Glutamatergic neuron (in vitro differentiated cells): ENCODE data around the gene MMP23B. TPM values are rescaled to one million over a fixed set of nuclear protein-coding genes. Genes with fewer than 3 reads are reported as not detected.
A peak's percentile ranks its signal among the peaks of the same experiment; 100 is the strongest.

Source experiments
- DNase-seq: peaks from one replicate; pipeline ENCODE4 v3.0.0; 2022
- H3K27ac Mint-ChIP-seq: one replicate; pipeline ENCODE4 v1.8.0; 2020; ENCODE audit warnings: mild to moderate bottlenecking, mixed read lengths, inconsistent platforms; ENCODE audit not compliant: unreplicated experiment
- H3K27me3 Mint-ChIP-seq: one replicate; pipeline ENCODE4 v1.8.0; 2020; ENCODE audit warnings: mild to moderate bottlenecking, moderate library complexity, mixed read lengths, inconsistent platforms; ENCODE audit not compliant: unreplicated experiment
- H3K36me3 Mint-ChIP-seq: one replicate; pipeline ENCODE4 v1.8.0; 2020; ENCODE audit warnings: mild to moderate bottlenecking, mixed read lengths, inconsistent platforms; ENCODE audit not compliant: unreplicated experiment
- H3K4me1 Mint-ChIP-seq: one replicate; pipeline ENCODE4 v1.8.0; 2020; ENCODE audit warnings: mild to moderate bottlenecking, low read depth, mixed read lengths, inconsistent platforms; ENCODE audit not compliant: unreplicated experiment
- H3K4me3 Mint-ChIP-seq: one replicate; pipeline ENCODE4 v1.8.0; 2020; ENCODE audit warnings: mild to moderate bottlenecking, mixed read lengths, inconsistent platforms; ENCODE audit not compliant: unreplicated experiment
- H3K9me3 Mint-ChIP-seq: one replicate; pipeline ENCODE4 v1.8.0; 2020; ENCODE audit warnings: mild to moderate bottlenecking, moderate library complexity, mixed read lengths, inconsistent platforms; ENCODE audit not compliant: unreplicated experiment
- CTCF ChIP-seq: fragments of 200-600 bp; sonication (generic); IDR thresholded peaks from one replicate; pipeline ENCODE4 v1.5.0; 2021; ENCODE audit not compliant: partially characterized antibody, unreplicated experiment
- total RNA-seq: library from RNA; stranded (reverse); fragmentation: NEBNext Ultra II Directional; extraction: Animal tissue kit (Norgen Biotek cat#: 25700); gene quantifications from one replicate; pipeline ENCODE4 v1.2.1, GENCODE V29; 2021; ENCODE audit not compliant: unreplicated experiment

MMP23B gene
- total RNA-seq, 1 donor from 2014 or later, result 162 TPM

GRCh38 chr1:1626207-1627141 lies 5.5 kb upstream of the MMP23B start:
- Mint-ChIP-seq H3K9me3 (peaks cover 15% of the 10 kb centered on the region), H3K27ac (no peak overlapping the region), H3K36me3 (no peaks in the 10 kb centered on the region), H3K27me3 (peaks cover 22% of the 10 kb centered on the region), H3K4me1 (peaks cover 10% of the 10 kb centered on the region), H3K4me3 (no peak overlapping the region)
- TF ChIP-seq CTCF, result no peak
- no peak for DNase-seq

- peak; percentile 32 for DNase-seq
- no peak overlapping the region for H3K4me3 Mint-ChIP-seq
- H3K36me3 Mint-ChIP-seq, result no peaks in the 10 kb centered on the region
- peaks cover 7% of the 10 kb centered on the region for H3K4me1 Mint-ChIP-seq
- no peak for TF ChIP-seq CTCF
- H3K9me3 Mint-ChIP-seq, result peaks cover 17% of the 10 kb centered on the region
- peaks cover 21% of the 10 kb centered on the region for H3K27me3 Mint-ChIP-seq
- no peak overlapping the region for H3K27ac Mint-ChIP-seq
Observed at GRCh38 chr1:1627261-1627828, 4.6 kb upstream of the MMP23B start.

- peak; percentile 26 for DNase-seq
- peaks cover 16% of the 10 kb centered on the region for H3K27me3 Mint-ChIP-seq
- no peak for TF ChIP-seq CTCF
- no peak overlapping the region for H3K27ac Mint-ChIP-seq
- peaks cover 11% of the 10 kb centered on the region for H3K9me3 Mint-ChIP-seq
- H3K4me3 Mint-ChIP-seq, result no peak overlapping the region
- no peaks in the 10 kb centered on the region for H3K36me3 Mint-ChIP-seq
- peaks cover 2% of the 10 kb centered on the region for H3K4me1 Mint-ChIP-seq
Observed at GRCh38 chr1:1627829-1628753, 3.9 kb upstream of the MMP23B start.

GRCh38 chr1:1628754-1629429 lies 3.1 kb upstream of the MMP23B start:
- Mint-ChIP-seq H3K27me3 (peaks cover 16% of the 10 kb centered on the region), H3K4me1 (peaks cover 2% of the 10 kb centered on the region), H3K36me3 (no peaks in the 10 kb centered on the region), H3K4me3 (no peak overlapping the region), H3K27ac (no peak overlapping the region), H3K9me3 (peaks cover 11% of the 10 kb centered on the region)
- no peak for TF ChIP-seq CTCF
- peak; percentile 54 for DNase-seq
